Transverse colon (tissue), 4 donors: ENCODE measurements around the gene SLC50A1. TPM values are rescaled to one million over a fixed set of nuclear protein-coding genes. Genes with fewer than 3 reads are reported as not detected.

ENCODE experiments used
- DNase-seq: peaks from one replicate; pipeline ENCODE4 v3.0.0-alpha.2; 2019
- H3K27ac ChIP-seq, 4 donors: fragments of 200-600 bp; sonication (generic); 2 replicates each; pipeline ENCODE4 v1.5.1; 2016 to 2018; ENCODE audit warnings: inconsistent platforms in 4 of 4
- H3K27me3 ChIP-seq: fragments of 200-600 bp; sonication (generic); 2 replicates; pipeline ENCODE4 v1.5.1; 2017; ENCODE audit warnings: inconsistent platforms
- H3K36me3 ChIP-seq, 4 donors: fragments of 200-600 bp; sonication (generic); 2 replicates each; pipeline ENCODE4 v1.5.1; 2017 to 2019; ENCODE audit warnings: inconsistent platforms in 4 of 4
- H3K4me1 ChIP-seq, 4 donors: fragments of 200-600 bp; sonication (generic); 2 replicates each; pipeline ENCODE4 v1.5.1; 2017 to 2020; ENCODE audit warnings: inconsistent platforms in 4 of 4
- H3K4me3 ChIP-seq, 4 donors: fragments of 200-600 bp; sonication (generic); 1 replicate in 1 of 4; 2 replicates in 3 of 4; pipeline versions ENCODE4 v1.5.1 to v1.6.1; 2017 to 2019; ENCODE audit warnings: inconsistent platforms in 4 of 4
- H3K9me3 ChIP-seq, 2 donors: fragments of 200-600 bp; sonication (generic); 2 replicates each; pipeline ENCODE4 v1.5.1; 2017 to 2019; ENCODE audit warnings: inconsistent platforms in 2 of 2
- CTCF ChIP-seq, 5 experiments: fragments of 200-600 bp in 3 of 5; fragments of 450-650 bp in 2 of 5; sonication (generic) in 3 of 5; IDR thresholded peaks; 1 replicate in 2 of 5; 2 replicates in 3 of 5; pipeline ENCODE4 v1.5.1; 2016 to 2017; ENCODE audit warnings: antibody characterized with exemption in 5 of 5, inconsistent platforms in 3 of 5, mild to moderate bottlenecking in 2 of 5, moderate library complexity in 1 of 5
- EP300 ChIP-seq: sonication (generic); formaldehyde crosslinking; IDR thresholded peaks from one replicate; pipeline ENCODE4 v1.6.1; 2017; ENCODE audit warnings: antibody characterized with exemption, low read depth
- POLR2A ChIP-seq: fragments of 450-650 bp; IDR thresholded peaks from one replicate; pipeline ENCODE4 v1.6.1; 2016; ENCODE audit warnings: antibody characterized with exemption, mild to moderate bottlenecking, moderate library complexity
- POLR2AphosphoS5 ChIP-seq, 3 donors: sonication (generic); formaldehyde crosslinking; IDR thresholded peaks; one replicate each; pipeline ENCODE4 v1.6.1; 2016; ENCODE audit warnings: antibody characterized with exemption in 3 of 3
- WGBS, 2 donors: methylation state at CpG; one replicate each; pipeline ENCODE4 v1.1.5; 2018; ENCODE audit warnings: low coverage in 1 of 2; 5-methylcytosine and 5-hydroxymethylcytosine counted together
- in situ Hi-C, 4 donors: fragments of 200-750 bp; cut with MboI; loops; one replicate each; pipeline versions ENCODE4 v1.15.0 to v1.15.1; 2017; ENCODE audit warnings: low sequenced_read_pairs in 3 of 4, low pct_ligation_motif_present in 1 of 4, low pct_unique_long_range_greater_than_20kb in 1 of 4
- intact Hi-C: fragments of 100-400 bp; cut with DNase I; formaldehyde crosslinking; loops from one replicate; pipeline ENCODE4 v1.15.1; 2023; ENCODE audit warnings: low total_unique reads
- total RNA-seq, 4 donors: library from RNA; depleted of rRNA; stranded (reverse); fragments of >200 nt; gene quantifications; one replicate each; pipeline ENCODE4 v1.1.0, GENCODE V29; 2016

The SLC50A1 gene
- total RNA-seq, 4 donors from 2014 or later: 5.2 to 199 (median 44.4) TPM

- Histone ChIP-seq H3K9me3 (no peaks in the 10 kb centered on the region), H3K4me1 (peaks cover 12 to 88% (median 63%) of the 10 kb centered on the region in 4 donors), H3K4me3 (peak overlapping the region in 1 of 4 donors; percentile 60), H3K36me3 (peaks cover 0 to 23% (median 6%) of the 10 kb centered on the region in 4 donors), H3K27ac (peak overlapping the region; percentile 96 to 100 (median 100)), H3K27me3 (no peaks in the 10 kb centered on the region)
- in situ Hi-C loops (no loop called here), intact Hi-C loops (no loop called here)
- TF ChIP-seq EP300 (no peak), POLR2AphosphoS5 (IDR thresholded peaks at IDR 0.05) (no peak), POLR2A (no peak), CTCF (IDR thresholded peaks at IDR 0.05) (no peak)
- 45% methylated on average over 1 of the region's 1 CpG; no CpG with 5 or more reads in 1 of the 2 donors for WGBS, 2 donors
- DNase-seq: no peak
Observed at GRCh38 chr1:155134322-155134721, 1.3 kb upstream of the SLC50A1 start.

- Histone ChIP-seq H3K36me3 (peaks cover 0 to 23% (median 6%) of the 10 kb centered on the region in 4 donors), H3K27me3 (no peaks in the 10 kb centered on the region), H3K4me1 (peaks cover 12 to 87% (median 61%) of the 10 kb centered on the region in 4 donors), H3K27ac (peak overlapping the region; percentile 96 to 100 (median 100)), H3K9me3 (no peaks in the 10 kb centered on the region), H3K4me3 (peak overlapping the region; percentile 50 to 67 (median 63))
- in situ Hi-C loops: no loop called here
- intact Hi-C loops: no loop called here
- DNase-seq: peak; percentile 95
- TF ChIP-seq POLR2A (no peak), CTCF (IDR thresholded peaks at IDR 0.05) (no peak), EP300 (peak; percentile 66), POLR2AphosphoS5 (IDR thresholded peaks at IDR 0.05) (peak; percentile 81 to 84 (median 81))
- WGBS, 2 donors: 10 to 15% methylated on average over 5 to 18 of the region's 18 CpGs
Observed at GRCh38 chr1:155134880-155135414, 705 bp upstream of the SLC50A1 start.

GRCh38 chr1:155136748-155137147 is 1.1 kb downstream of the SLC50A1 start:
- DNase-seq: peak; percentile 57
- peak overlapping the region in 3 of 4 donors; percentile 50 to 67 (median 60) for H3K4me3 ChIP-seq
- TF ChIP-seq POLR2A: peak; percentile 49
- TF ChIP-seq EP300: no peak
- TF ChIP-seq CTCF (IDR thresholded peaks at IDR 0.05): peak in 1 of 5 experiments; percentile 35
- TF ChIP-seq POLR2AphosphoS5 (IDR thresholded peaks at IDR 0.05): peak in 2 of 3 donors; percentile 34 to 43
- H3K27me3 ChIP-seq: no peaks in the 10 kb centered on the region
- peaks cover 12 to 72% (median 52%) of the 10 kb centered on the region in 4 donors for H3K4me1 ChIP-seq
- H3K9me3 ChIP-seq: no peaks in the 10 kb centered on the region
- in situ Hi-C loops: no loop called here
- WGBS, 2 donors: 20 to 26% methylated on average over 6 of the region's 6 CpGs
- intact Hi-C loops: no loop called here
- H3K27ac ChIP-seq: peak overlapping the region; percentile 96 to 100 (median 100)
- H3K36me3 ChIP-seq: peaks cover 0 to 19% (median 4%) of the 10 kb centered on the region in 4 donors

GRCh38 chr1:155137154-155137949 is 1.7 kb downstream of the SLC50A1 start:
- H3K4me1 ChIP-seq: peaks cover 12 to 66% (median 52%) of the 10 kb centered on the region in 4 donors
- H3K9me3 ChIP-seq: no peaks in the 10 kb centered on the region
- peak overlapping the region in 2 of 4 donors; percentile 60 to 67 for H3K4me3 ChIP-seq
- intact Hi-C loops (no loop called here), in situ Hi-C loops (no loop called here)
- no peak for DNase-seq
- H3K36me3 ChIP-seq: peaks cover 0 to 13% (median 2%) of the 10 kb centered on the region in 4 donors
- 78 to 90% methylated on average over 3 to 6 of the region's 6 CpGs for WGBS, 2 donors
- H3K27me3 ChIP-seq: peaks cover 5% of the 10 kb centered on the region
- TF ChIP-seq POLR2AphosphoS5 (IDR thresholded peaks at IDR 0.05): no peak
- TF ChIP-seq POLR2A: no peak
- no peak for TF ChIP-seq EP300
- TF ChIP-seq CTCF (IDR thresholded peaks at IDR 0.05): no peak
- peak overlapping the region; percentile 96 to 100 (median 100) for H3K27ac ChIP-seq
